Skeletal muscle tissue (tissue), 4 donors: ENCODE measurements around the gene IDH3B. TPM values are rescaled to one million over a fixed set of nuclear protein-coding genes. Genes with fewer than 3 reads are reported as not detected.
A peak's percentile ranks its signal among the peaks of the same experiment; 100 is the strongest.

Experiments used
- H3K27ac ChIP-seq: one replicate; pipeline ENCODE4 v1.7.0; 2013; ENCODE audit warnings: mild to moderate bottlenecking, low read depth, low read length, inconsistent platforms
- H3K27me3 ChIP-seq, 3 donors: one replicate each; pipeline ENCODE4 v1.7.0; 2013; ENCODE audit warnings: low read length in 3 of 3; ENCODE audit not compliant: control insufficient read depth in 3 of 3, insufficient read depth in 3 of 3
- H3K36me3 ChIP-seq, 3 donors: one replicate each; pipeline ENCODE4 v1.7.0; 2013; ENCODE audit warnings: low read length in 3 of 3; ENCODE audit not compliant: control insufficient read depth in 3 of 3, insufficient read depth in 3 of 3
- H3K4me1 ChIP-seq, 3 donors: one replicate each; pipeline ENCODE4 v1.7.0; 2013; ENCODE audit warnings: low read length in 3 of 3, mild to moderate bottlenecking in 3 of 3; ENCODE audit not compliant: control insufficient read depth in 3 of 3, insufficient read depth in 3 of 3
- H3K4me3 ChIP-seq, 3 donors: one replicate each; pipeline ENCODE4 v1.7.0; 2013; ENCODE audit warnings: low read length in 3 of 3
- H3K9ac ChIP-seq, 3 donors: one replicate each; pipeline ENCODE4 v1.7.0; 2013; ENCODE audit warnings: low read length in 3 of 3, mild to moderate bottlenecking in 3 of 3, moderate library complexity in 2 of 3, low read depth in 1 of 3
- H3K9me3 ChIP-seq, 3 donors: one replicate each; pipeline ENCODE4 v1.7.0; 2013; ENCODE audit warnings: low read length in 3 of 3; ENCODE audit not compliant: control insufficient read depth in 3 of 3
- total RNA-seq: library from RNA; depleted of rRNA; stranded (reverse); fragments of >200 nt; gene quantifications from one replicate; pipeline ENCODE4 v1.2.3, GENCODE V29; 2014
- donor health status: Osteomylitis.

IDH3B gene
- 156 TPM for total RNA-seq

GRCh38 chr20:2663887-2664719 lies at the start of gene IDH3B:
TSS of gene IDH3B (minus strand) at chr20:2664216. CDS start at chr20:2664188, 28 bp downstream.
- Histone ChIP-seq H3K36me3 (peaks cover 33 to 37% (median 35%) of the 10 kb centered on the region in 3 donors), H3K4me3 (peak within 1 kb of the TSS; percentile 95 to 99 (median 97)), H3K4me1 (peaks cover 8 to 13% (median 11%) of the 10 kb centered on the region in 3 donors), H3K27me3 (no peaks in the 10 kb centered on the region), H3K27ac (peak within 1 kb of the TSS; percentile 97), H3K9me3 (no peaks in the 10 kb centered on the region), H3K9ac (peak within 1 kb of the TSS; percentile 89 to 97 (median 97))

GRCh38 chr20:2713285-2713684 lies 49.3 kb upstream of the IDH3B start:
- Histone ChIP-seq H3K27me3 (peaks cover 5 to 9% (median 5%) of the 10 kb centered on the region in 3 donors), H3K9me3 (no peaks in the 10 kb centered on the region), H3K9ac (no peak overlapping the region), H3K27ac (no peak overlapping the region), H3K4me1 (no peaks in the 10 kb centered on the region), H3K36me3 (no peaks in the 10 kb centered on the region), H3K4me3 (no peak overlapping the region)

- H3K4me1 ChIP-seq = no peaks in the 10 kb centered on the region
- no peaks in the 10 kb centered on the region for H3K36me3 ChIP-seq
- H3K4me3 ChIP-seq = no peak overlapping the region
- H3K27ac ChIP-seq = no peak overlapping the region
- no peak overlapping the region for H3K9ac ChIP-seq
- no peaks in the 10 kb centered on the region for H3K9me3 ChIP-seq
- peaks cover 8 to 24% (median 9%) of the 10 kb centered on the region in 3 donors for H3K27me3 ChIP-seq
Measured at GRCh38 chr20:2709205-2709981, 45.4 kb upstream of the IDH3B start.

DNA sequence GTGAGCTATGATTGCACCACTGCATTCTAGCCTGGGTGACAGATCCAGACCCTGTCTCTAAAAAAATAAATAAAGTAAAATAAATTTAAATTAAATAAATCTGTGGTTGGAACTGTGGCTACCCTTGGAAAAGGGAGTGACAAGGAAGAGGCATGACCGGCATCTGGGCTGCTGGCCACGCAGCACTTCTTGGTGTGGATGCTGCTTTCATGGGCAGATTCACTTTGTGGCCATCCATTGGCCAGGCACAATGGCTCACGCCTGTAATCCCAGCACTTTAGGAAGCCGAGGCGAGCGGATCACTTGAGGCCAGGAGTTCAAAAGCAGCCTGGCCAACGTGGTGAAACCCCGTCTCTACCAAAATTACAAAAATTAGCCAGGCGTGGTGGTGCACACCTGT lies 44.6 kb upstream of the IDH3B start:
- no peaks in the 10 kb centered on the region for H3K9me3 ChIP-seq
- H3K4me1 ChIP-seq = no peaks in the 10 kb centered on the region
- no peak overlapping the region for H3K27ac ChIP-seq

DNA sequence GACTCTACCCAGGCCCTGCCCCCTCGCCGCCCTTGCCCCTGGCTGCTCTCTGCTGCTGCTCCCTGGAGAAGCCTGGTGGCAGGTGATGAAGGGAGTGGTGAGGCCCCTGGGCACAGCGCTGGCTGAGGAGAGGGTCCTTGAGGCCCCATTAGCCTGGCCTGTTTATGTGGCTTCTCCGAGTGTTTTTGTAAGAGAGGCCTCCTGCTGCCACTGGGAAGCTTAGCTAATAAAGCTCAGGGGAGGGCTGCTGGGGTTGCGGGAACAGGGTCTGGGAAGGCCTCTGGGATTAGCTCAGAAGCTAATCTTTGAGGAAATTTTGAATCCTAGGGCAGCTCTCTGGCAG lies 44.0 kb upstream of the IDH3B start:
- H3K36me3 ChIP-seq = no peaks in the 10 kb centered on the region
- no peaks in the 10 kb centered on the region for H3K9me3 ChIP-seq
- no peaks in the 10 kb centered on the region for H3K4me1 ChIP-seq
- H3K27ac ChIP-seq = no peak overlapping the region
- no peak overlapping the region for H3K9ac ChIP-seq
- peaks cover 8 to 24% (median 9%) of the 10 kb centered on the region in 3 donors for H3K27me3 ChIP-seq
- no peak overlapping the region for H3K4me3 ChIP-seq

More for the DNA sequence above, 44.6 kb upstream of the IDH3B start:
- Histone ChIP-seq H3K27me3 (peaks cover 8 to 24% (median 9%) of the 10 kb centered on the region in 3 donors), H3K4me3 (no peak overlapping the region), H3K9ac (no peak overlapping the region), H3K36me3 (no peaks in the 10 kb centered on the region)

DNA sequence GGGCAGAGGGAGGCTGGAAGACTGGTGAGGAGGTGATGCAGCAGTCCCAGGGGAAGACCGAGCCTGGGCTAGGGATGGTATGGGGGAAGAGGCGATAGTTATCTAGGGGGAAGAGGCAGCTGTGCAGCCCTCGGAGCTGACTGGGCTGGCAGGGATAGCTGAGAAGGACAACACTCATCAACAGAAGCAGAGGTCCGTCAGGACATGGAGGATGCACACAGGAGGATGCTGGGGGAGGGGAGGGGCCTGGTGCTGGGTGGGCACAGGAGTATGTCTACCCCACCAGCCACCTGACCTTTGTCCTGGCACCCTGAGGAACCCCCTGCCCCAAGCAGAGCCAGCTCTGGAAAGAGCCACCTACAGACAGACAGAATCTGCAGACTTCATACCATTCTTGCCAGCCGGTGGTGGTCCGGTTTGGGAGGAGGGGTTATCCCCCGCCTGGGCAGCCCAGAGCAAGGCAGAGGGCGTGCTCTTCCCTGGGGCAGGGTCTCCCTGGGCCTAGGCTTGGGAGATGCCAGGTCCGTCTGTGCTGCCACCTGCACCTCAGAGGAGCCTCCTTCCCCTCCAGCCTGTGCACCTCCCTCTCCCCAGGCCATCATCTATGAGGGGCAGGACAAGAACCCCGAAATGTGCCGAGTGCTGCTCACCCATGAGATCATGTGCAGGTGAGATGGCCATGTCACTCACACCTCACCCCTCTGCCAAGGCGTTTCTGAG lies 43.5 kb upstream of the IDH3B start:
- H3K4me1 ChIP-seq = no peaks in the 10 kb centered on the region
- no peaks in the 10 kb centered on the region for H3K36me3 ChIP-seq
- no peak overlapping the region for H3K9ac ChIP-seq
- no peaks in the 10 kb centered on the region for H3K9me3 ChIP-seq
- peaks cover 9 to 24% (median 11%) of the 10 kb centered on the region in 3 donors for H3K27me3 ChIP-seq
- no peak overlapping the region for H3K27ac ChIP-seq
- no peak overlapping the region for H3K4me3 ChIP-seq

GRCh38 chr20:2706688-2707352 lies 42.8 kb upstream of the IDH3B start:
- H3K4me1 ChIP-seq = no peaks in the 10 kb centered on the region
- peaks cover 9 to 25% (median 11%) of the 10 kb centered on the region in 3 donors for H3K27me3 ChIP-seq
- no peaks in the 10 kb centered on the region for H3K36me3 ChIP-seq
- no peak overlapping the region for H3K4me3 ChIP-seq
- no peaks in the 10 kb centered on the region for H3K9me3 ChIP-seq
- no peak overlapping the region for H3K27ac ChIP-seq
- H3K9ac ChIP-seq = no peak overlapping the region

DNA sequence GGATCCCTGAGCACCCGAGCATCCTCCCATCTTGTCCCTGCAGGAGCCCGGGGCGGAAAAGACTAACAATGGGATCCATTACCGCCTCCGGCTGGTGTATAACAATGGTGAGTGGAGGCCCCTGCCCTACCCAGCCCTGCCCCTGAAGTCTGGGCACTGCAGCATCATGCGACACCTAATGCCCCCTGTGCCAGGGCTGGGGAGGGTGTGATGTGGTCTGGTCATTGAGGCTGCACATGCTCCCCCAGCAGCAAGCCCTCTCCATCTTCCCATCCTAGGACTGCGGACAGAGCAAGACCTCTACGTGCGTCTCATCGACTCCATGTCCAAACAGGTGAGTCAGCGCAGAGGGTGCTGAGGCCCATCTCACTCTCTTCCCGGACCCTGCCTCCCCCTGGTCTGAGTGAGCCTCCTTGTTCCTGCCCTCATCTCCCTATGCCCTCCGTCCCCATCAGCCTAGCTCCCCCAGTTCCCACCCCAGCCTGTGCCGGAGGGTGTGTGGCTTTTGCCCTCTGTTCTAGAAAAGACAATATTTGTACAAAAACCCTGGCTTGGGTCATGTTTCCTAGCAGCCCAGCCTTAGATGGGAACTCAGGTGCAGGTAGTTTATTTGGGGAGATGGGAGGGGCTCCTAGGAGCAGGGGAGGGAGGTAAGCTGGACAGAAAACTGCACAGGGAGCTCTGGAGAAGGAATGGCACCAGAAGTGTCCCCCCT lies 42.1 kb upstream of the IDH3B start:
- Histone ChIP-seq H3K27me3 (peaks cover 13 to 32% (median 13%) of the 10 kb centered on the region in 3 donors), H3K36me3 (no peaks in the 10 kb centered on the region), H3K4me3 (no peak overlapping the region)

More for the DNA sequence above, 42.1 kb upstream of the IDH3B start:
- H3K9me3 ChIP-seq = no peaks in the 10 kb centered on the region
- H3K9ac ChIP-seq = no peak overlapping the region
- H3K4me1 ChIP-seq = no peaks in the 10 kb centered on the region
- H3K27ac ChIP-seq = no peak overlapping the region
